ENCODE results near the gene CTNNBIP1.

CTNNBIP1 gene

DNA sequence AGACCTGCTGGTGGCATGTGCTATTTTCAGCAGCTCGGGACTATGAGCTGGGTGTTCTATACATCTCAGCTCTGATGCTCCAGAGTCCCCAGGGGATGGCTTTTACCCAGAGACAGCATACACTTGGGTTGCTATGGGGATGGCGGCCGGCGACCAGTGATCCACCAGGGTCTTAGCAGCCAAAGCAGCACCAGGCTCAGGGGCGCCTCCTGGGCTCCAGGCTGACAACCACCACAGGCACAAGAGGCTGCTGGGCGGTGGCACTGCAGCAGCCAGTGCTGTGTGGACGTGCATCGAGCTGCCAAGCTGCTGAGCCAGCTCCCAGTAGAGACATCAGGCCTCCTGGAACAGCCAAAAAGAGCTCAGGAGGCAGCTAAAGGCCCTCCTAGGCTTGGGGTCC lies 48.7 kb downstream of the CTNNBIP1 start:
- Histone ChIP-seq H3K36me3 (ENCODE audit: control insufficient read depth in 4 of 4, insufficient read depth in 4 of 4, low read length in 3 of 4) (peaks cover 5 to 17% (median 11%) of the 10 kb centered on the region in 4 experiments), H3K4me3 (ENCODE audit: control insufficient read depth in 1 of 7, extremely low read depth in 1 of 7, insufficient read depth in 4 of 7, low read depth in 2 of 7, low read length in 6 of 7) (no peak overlapping the region), H3K27me3 (replicated peaks in 2 of 5; ENCODE audit: control insufficient read depth in 4 of 5, insufficient read depth in 5 of 5, low read length in 4 of 5) (no peaks in the 10 kb centered on the region), H3K9me3 (ENCODE audit: control extremely low read depth in 1 of 5, control insufficient read depth in 4 of 5, insufficient read depth in 2 of 5, low read depth in 1 of 5, low read length in 4 of 5) (no peaks in the 10 kb centered on the region), H3K27ac (ENCODE audit: insufficient read depth in 1 of 2, low read depth in 1 of 2, low read length in 2 of 2, poor library complexity in 1 of 2, severe bottlenecking in 2 of 2) (no peak overlapping the region), H3K4me1 (ENCODE audit: control extremely low read depth in 1 of 4, control insufficient read depth in 4 of 4, insufficient read depth in 4 of 4, low read length in 3 of 4) (peaks cover 0 to 13% (median 6%) of the 10 kb centered on the region in 4 experiments)
- ChIA-PET CTCF (interaction anchor here (0.7 to 18.8 kb wide), 9 partner anchors 8 to 141 kb away, joined by 3 to 321 read pairs (median 4); no protein-coding TSS in a partner anchor), POLR2A (no interaction called here)
- 94% methylated on average over 8 of the region's 8 CpGs for WGBS (ENCODE audit: insufficient coverage)
- peak in 2 of 3 donors; percentile 45 to 55 for DNase-seq

DNA sequence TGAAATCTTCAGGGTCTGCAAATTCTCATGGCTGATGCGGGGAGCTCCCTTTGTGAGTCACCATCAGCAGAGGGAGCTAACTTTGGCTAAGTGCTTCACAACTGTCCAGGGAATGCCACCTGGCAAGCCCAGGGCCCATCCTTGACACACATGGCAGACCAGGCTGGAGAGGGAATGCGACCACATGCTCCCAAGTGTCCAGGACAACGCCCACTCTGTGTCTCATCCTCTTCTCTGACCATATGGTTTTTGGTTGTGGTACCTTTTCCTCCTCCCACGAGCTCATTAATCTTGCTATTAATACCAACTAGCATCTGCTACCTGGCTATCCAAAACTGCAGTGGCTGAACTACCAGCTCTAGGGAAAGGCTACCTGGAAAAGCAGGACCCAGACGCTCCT lies 49.2 kb downstream of the CTNNBIP1 start:
- whole genome bisulfite sequencing (ENCODE audit: insufficient coverage), result 95% methylated on average over 5 of the region's 5 CpGs
- no peak for DNase-seq
- Histone ChIP-seq H3K4me1 (ENCODE audit: control extremely low read depth in 1 of 4, control insufficient read depth in 4 of 4, insufficient read depth in 4 of 4, low read length in 3 of 4) (peaks cover 0 to 13% (median 6%) of the 10 kb centered on the region in 4 experiments), H3K27ac (ENCODE audit: insufficient read depth in 1 of 2, low read depth in 1 of 2, low read length in 2 of 2, poor library complexity in 1 of 2, severe bottlenecking in 2 of 2) (no peak overlapping the region), H3K4me3 (ENCODE audit: control insufficient read depth in 1 of 7, extremely low read depth in 1 of 7, insufficient read depth in 4 of 7, low read depth in 2 of 7, low read length in 6 of 7) (no peak overlapping the region), H3K9me3 (ENCODE audit: control extremely low read depth in 1 of 5, control insufficient read depth in 4 of 5, insufficient read depth in 2 of 5, low read depth in 1 of 5, low read length in 4 of 5) (no peaks in the 10 kb centered on the region), H3K27me3 (replicated peaks in 2 of 5; ENCODE audit: control insufficient read depth in 4 of 5, insufficient read depth in 5 of 5, low read length in 4 of 5) (no peaks in the 10 kb centered on the region), H3K36me3 (ENCODE audit: control insufficient read depth in 4 of 4, insufficient read depth in 4 of 4, low read length in 3 of 4) (peaks cover 5 to 14% (median 9%) of the 10 kb centered on the region in 4 experiments)
- ChIA-PET CTCF (interaction anchor here (0.7 to 18.8 kb wide), 5 partner anchors 7 to 141 kb away, joined by 3 to 321 read pairs (median 4); no protein-coding TSS in a partner anchor), POLR2A (no interaction called here)

DNA sequence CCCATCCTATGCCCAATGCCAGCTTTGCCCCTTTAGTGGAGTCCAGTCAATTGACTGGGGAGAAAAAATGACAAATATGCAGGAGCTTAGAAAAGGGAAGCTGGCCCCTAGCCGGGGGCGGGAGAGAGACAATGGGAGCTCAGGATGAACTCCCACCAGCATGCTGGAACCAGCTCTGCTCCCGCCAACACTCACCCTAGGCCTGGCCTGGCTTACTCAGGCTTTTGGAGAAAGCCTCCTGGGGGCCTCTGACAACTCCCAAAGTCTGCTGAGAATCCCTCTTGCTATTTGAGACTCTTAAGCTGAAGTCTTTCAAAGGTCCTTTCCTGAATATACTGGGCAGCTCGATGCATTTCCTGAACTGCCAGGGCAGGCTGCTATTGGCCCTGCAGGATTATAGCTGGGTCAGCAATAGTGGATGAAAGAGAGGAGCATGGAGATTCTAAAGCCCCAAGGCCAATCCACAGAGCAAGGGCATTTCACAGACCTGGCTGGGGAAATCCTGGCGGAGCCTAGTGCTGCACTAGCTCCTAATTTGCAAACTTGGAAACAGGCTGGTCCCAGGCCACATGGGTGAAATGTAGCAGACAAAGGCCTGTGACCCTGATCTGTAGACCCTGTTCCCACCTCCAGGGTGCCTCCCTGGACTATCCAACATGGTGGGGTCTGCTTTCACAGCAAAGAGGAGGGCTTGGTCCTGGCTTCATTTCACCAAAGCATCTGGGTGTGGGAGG lies 50.6 kb downstream of the CTNNBIP1 start:
- no peak overlapping the region for H3K27ac ChIP-seq (ENCODE audit: insufficient read depth in 1 of 2, low read depth in 1 of 2, low read length in 2 of 2, poor library complexity in 1 of 2, severe bottlenecking in 2 of 2)
- peaks cover 5 to 14% (median 7%) of the 10 kb centered on the region in 4 experiments for H3K36me3 ChIP-seq (ENCODE audit: control insufficient read depth in 4 of 4, insufficient read depth in 4 of 4, low read length in 3 of 4)
- ChIA-PET CTCF (interaction anchor here (0.7 to 18.8 kb wide), 5 partner anchors 9 to 77 kb away, joined by 3 to 321 read pairs (median 3); no protein-coding TSS in a partner anchor), POLR2A (interaction anchor here (0.8 kb wide), 1 partner anchor 46 kb away, joined by 4 read pairs; no protein-coding TSS in a partner anchor)
- H3K9me3 ChIP-seq (ENCODE audit: control extremely low read depth in 1 of 5, control insufficient read depth in 4 of 5, insufficient read depth in 2 of 5, low read depth in 1 of 5, low read length in 4 of 5), result no peaks in the 10 kb centered on the region
- DNase-seq, result no peak
- H3K27me3 ChIP-seq (replicated peaks in 2 of 5; ENCODE audit: control insufficient read depth in 4 of 5, insufficient read depth in 5 of 5, low read length in 4 of 5), result no peaks in the 10 kb centered on the region
- no peak overlapping the region for H3K4me3 ChIP-seq (ENCODE audit: control insufficient read depth in 1 of 7, extremely low read depth in 1 of 7, insufficient read depth in 4 of 7, low read depth in 2 of 7, low read length in 6 of 7)
- 78% methylated on average over 5 of the region's 5 CpGs for WGBS (ENCODE audit: insufficient coverage)
- peaks cover 0 to 13% (median 6%) of the 10 kb centered on the region in 4 experiments for H3K4me1 ChIP-seq (ENCODE audit: control extremely low read depth in 1 of 4, control insufficient read depth in 4 of 4, insufficient read depth in 4 of 4, low read length in 3 of 4)

DNA sequence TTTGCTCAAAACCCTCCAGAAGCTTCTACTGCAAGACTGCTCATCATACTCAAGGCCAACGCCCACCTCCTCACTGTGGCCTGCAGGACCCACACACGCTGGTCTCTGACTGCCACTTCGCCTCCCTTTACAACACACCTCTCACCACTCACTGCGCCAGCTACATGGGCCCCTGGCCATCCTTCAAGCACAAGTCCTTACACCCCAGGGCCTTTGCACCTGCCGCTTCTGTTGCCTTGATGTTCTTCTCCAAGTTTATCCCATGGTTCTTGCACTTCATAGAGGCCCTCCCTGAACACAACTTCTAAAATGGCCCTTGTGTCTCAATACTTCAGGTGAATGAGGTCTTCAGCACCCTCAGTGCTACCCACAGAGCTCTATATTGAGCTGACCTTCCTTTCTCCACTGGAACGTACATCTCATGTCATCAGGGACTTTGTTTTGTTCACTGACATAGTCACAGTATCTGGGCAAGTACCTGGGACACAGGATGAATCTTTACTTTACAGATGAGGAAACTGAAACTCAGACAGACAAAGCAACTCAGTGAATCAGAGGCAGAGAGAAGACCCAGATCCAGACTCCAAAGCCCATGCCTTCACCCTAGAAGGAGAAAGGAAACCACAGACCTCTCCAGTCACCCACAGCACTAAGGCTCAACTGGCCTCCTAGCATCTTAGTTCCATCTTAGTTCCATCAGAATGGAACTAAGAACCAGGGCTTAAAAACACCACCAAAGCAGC lies 51.6 kb downstream of the CTNNBIP1 start:
- peaks cover 6 to 14% (median 10%) of the 10 kb centered on the region in 4 experiments for H3K36me3 ChIP-seq (ENCODE audit: control insufficient read depth in 4 of 4, insufficient read depth in 4 of 4, low read length in 3 of 4)
- no peak overlapping the region for H3K4me3 ChIP-seq (ENCODE audit: control insufficient read depth in 1 of 7, extremely low read depth in 1 of 7, insufficient read depth in 4 of 7, low read depth in 2 of 7, low read length in 6 of 7)
- DNase-seq, result no peak
- no peaks in the 10 kb centered on the region for H3K27me3 ChIP-seq (replicated peaks in 2 of 5; ENCODE audit: control insufficient read depth in 4 of 5, insufficient read depth in 5 of 5, low read length in 4 of 5)
- peaks cover 0 to 5% (median 2%) of the 10 kb centered on the region in 5 experiments for H3K9me3 ChIP-seq (ENCODE audit: control extremely low read depth in 1 of 5, control insufficient read depth in 4 of 5, insufficient read depth in 2 of 5, low read depth in 1 of 5, low read length in 4 of 5)
- POLR2A ChIA-PET, result no interaction called here
- H3K27ac ChIP-seq (ENCODE audit: insufficient read depth in 1 of 2, low read depth in 1 of 2, low read length in 2 of 2, poor library complexity in 1 of 2, severe bottlenecking in 2 of 2), result no peak overlapping the region
- 98% methylated on average over 5 of the region's 6 CpGs for WGBS (ENCODE audit: insufficient coverage)
- CTCF ChIA-PET, result interaction anchor here (1.5 to 18.8 kb wide), 2 partner anchors 16 to 76 kb away, joined by 3 to 321 read pairs; no protein-coding TSS in a partner anchor
- peaks cover 0 to 13% (median 6%) of the 10 kb centered on the region in 4 experiments for H3K4me1 ChIP-seq (ENCODE audit: control extremely low read depth in 1 of 4, control insufficient read depth in 4 of 4, insufficient read depth in 4 of 4, low read length in 3 of 4)

DNA sequence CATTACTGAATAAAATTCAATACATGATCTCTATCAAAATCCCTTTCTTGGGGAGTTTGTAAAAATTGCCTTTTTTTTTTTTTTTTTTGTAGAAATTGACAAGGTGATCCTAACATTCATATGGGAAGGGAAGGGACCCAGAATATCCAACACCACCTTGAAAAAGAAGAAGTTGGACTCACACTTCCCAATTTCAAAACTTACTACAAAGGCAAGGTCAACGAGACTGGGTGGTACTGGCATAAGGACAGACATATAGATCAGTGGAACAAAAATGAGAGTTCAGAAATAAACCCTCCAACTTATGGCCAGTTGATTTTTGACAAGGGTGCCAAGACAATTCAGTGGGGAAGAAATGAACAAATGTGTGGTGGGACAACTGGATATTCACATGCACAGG lies 54.9 kb downstream of the CTNNBIP1 start:
- H3K36me3 ChIP-seq (ENCODE audit: control insufficient read depth in 4 of 4, insufficient read depth in 4 of 4, low read length in 3 of 4), result peaks cover 6 to 21% (median 15%) of the 10 kb centered on the region in 4 experiments
- H3K27me3 ChIP-seq (replicated peaks in 2 of 5; ENCODE audit: control insufficient read depth in 4 of 5, insufficient read depth in 5 of 5, low read length in 4 of 5), result no peaks in the 10 kb centered on the region
- H3K4me3 ChIP-seq (ENCODE audit: control insufficient read depth in 1 of 7, extremely low read depth in 1 of 7, insufficient read depth in 4 of 7, low read depth in 2 of 7, low read length in 6 of 7), result no peak overlapping the region
- WGBS (ENCODE audit: insufficient coverage), result no CpG with 5 or more reads among the region's 1 CpG
- H3K27ac ChIP-seq (ENCODE audit: insufficient read depth in 1 of 2, low read depth in 1 of 2, low read length in 2 of 2, poor library complexity in 1 of 2, severe bottlenecking in 2 of 2), result no peak overlapping the region
- no peak for DNase-seq
- peaks cover 3 to 39% (median 24%) of the 10 kb centered on the region in 4 experiments for H3K4me1 ChIP-seq (ENCODE audit: control extremely low read depth in 1 of 4, control insufficient read depth in 4 of 4, insufficient read depth in 4 of 4, low read length in 3 of 4)
- CTCF ChIA-PET, result interaction anchor here (1.4 to 5.1 kb wide), 4 partner anchors 12 to 73 kb away, joined by 3 to 28 read pairs (median 6); no protein-coding TSS in a partner anchor
- peaks cover 0 to 6% (median 2%) of the 10 kb centered on the region in 5 experiments for H3K9me3 ChIP-seq (ENCODE audit: control extremely low read depth in 1 of 5, control insufficient read depth in 4 of 5, insufficient read depth in 2 of 5, low read depth in 1 of 5, low read length in 4 of 5)
- POLR2A ChIA-PET, result no interaction called here

DNA sequence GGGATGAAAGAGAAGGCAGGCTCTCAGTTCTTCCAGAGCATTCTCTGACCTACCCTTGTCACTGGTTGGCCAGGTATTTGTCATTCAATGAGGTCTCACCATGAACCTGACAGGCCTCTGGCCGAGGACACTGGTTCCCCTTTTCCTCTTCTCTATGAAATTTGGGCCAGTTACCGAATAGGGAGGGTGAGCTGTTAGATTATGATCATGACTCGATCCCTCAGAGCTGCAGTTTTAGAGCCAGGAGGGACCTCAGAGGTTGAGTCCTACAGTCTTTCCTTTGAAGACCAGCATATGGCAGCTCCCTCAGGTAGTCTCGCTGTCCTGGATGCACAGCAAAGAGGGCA lies 56.8 kb downstream of the CTNNBIP1 start:
- POLR2A ChIA-PET, result no interaction called here
- 97% methylated on average over 4 of the region's 4 CpGs for WGBS (ENCODE audit: insufficient coverage)

More for the DNA sequence above, 56.8 kb downstream of the CTNNBIP1 start:
- peaks cover 0 to 6% (median 2%) of the 10 kb centered on the region in 5 experiments for H3K9me3 ChIP-seq (ENCODE audit: control extremely low read depth in 1 of 5, control insufficient read depth in 4 of 5, insufficient read depth in 2 of 5, low read depth in 1 of 5, low read length in 4 of 5)
- no peak overlapping the region for H3K27ac ChIP-seq (ENCODE audit: insufficient read depth in 1 of 2, low read depth in 1 of 2, low read length in 2 of 2, poor library complexity in 1 of 2, severe bottlenecking in 2 of 2)
- peaks cover 0 to 19% (median 15%) of the 10 kb centered on the region in 4 experiments for H3K36me3 ChIP-seq (ENCODE audit: control insufficient read depth in 4 of 4, insufficient read depth in 4 of 4, low read length in 3 of 4)
- CTCF ChIA-PET, result interaction anchor here (0.8 to 5.1 kb wide), 6 partner anchors 8 to 69 kb away, joined by 3 to 28 read pairs (median 5); no protein-coding TSS in a partner anchor
- no peaks in the 10 kb centered on the region for H3K27me3 ChIP-seq (replicated peaks in 2 of 5; ENCODE audit: control insufficient read depth in 4 of 5, insufficient read depth in 5 of 5, low read length in 4 of 5)
- H3K4me1 ChIP-seq (ENCODE audit: control extremely low read depth in 1 of 4, control insufficient read depth in 4 of 4, insufficient read depth in 4 of 4, low read length in 3 of 4), result peaks cover 3 to 48% (median 34%) of the 10 kb centered on the region in 4 experiments
- no peak overlapping the region for H3K4me3 ChIP-seq (ENCODE audit: control insufficient read depth in 1 of 7, extremely low read depth in 1 of 7, insufficient read depth in 4 of 7, low read depth in 2 of 7, low read length in 6 of 7)
- no peak for DNase-seq
